HG02852 (cell line): ENCODE measurements around the gene AP5Z1.

Source experiments
- ATAC-seq: cut with Tn5 transposase; IDR thresholded peaks from one replicate; pipeline ENCODE4 v1.9.1; 2021; ENCODE audit warnings: mild to moderate bottlenecking, moderate library complexity; ENCODE audit not compliant: unreplicated experiment

Gene AP5Z1

DNA sequence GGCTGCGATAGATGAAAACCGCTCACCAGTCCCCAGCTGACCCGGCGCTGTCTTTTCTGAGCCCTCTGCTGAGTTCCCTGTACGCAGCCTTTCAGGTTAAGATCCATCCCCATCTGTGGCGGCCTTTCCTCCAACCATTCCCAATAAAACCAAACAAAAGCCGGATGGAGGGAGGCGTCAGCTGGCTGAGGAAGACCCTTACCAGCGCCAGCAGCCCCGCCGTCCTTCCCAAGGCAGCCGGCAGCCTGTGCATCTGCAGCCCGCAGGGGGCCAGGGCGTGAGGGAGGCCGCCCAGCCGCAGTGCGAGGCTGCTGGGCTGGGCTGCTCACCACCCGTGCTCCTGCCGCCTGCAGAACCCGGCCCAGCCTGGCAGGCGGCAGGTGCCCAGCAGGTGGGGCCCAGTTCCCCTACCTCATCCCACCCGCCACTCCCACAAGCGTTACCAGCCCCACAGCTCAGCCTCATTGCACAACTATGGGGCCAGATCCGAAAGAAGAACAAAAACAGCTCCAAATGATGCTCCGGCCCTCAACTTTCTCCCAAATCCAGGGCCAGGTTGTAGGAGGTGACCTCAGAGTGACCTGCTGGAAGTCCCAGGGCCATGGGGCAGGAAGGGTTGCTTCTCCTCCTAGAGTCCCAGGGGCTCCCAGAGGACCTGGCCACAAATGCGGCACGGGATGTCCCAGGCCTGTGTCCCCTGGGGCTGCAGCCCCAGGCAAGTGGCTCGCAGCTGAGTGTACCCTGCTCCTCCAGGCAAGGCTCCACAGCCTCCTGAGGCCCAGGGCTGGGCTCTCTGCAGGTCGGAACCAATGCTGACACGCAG lies 62.6 kb downstream of the AP5Z1 start:
- no peak for ATAC-seq

- no peak for ATAC-seq
Measured at GRCh38 chr7:4838626-4839334, 63.4 kb downstream of the AP5Z1 start.

GRCh38 chr7:4840079-4840501 lies 64.7 kb downstream of the AP5Z1 start:
- ATAC-seq, result no peak
